Stomach (tissue), 4 donors: ENCODE data around the gene HUNK.

Source experiments
- CTCF ChIP-seq, 7 experiments: fragments of 450-650 bp in 4 of 7; fragments of 200-600 bp in 3 of 7; sonication (generic) in 3 of 7; IDR thresholded peaks; one replicate each; pipeline ENCODE4 v1.5.1; 2016 to 2019; ENCODE audit warnings: antibody characterized with exemption in 7 of 7, control low read depth in 2 of 7, mild to moderate bottlenecking in 1 of 7
- EP300 ChIP-seq: sonication (generic); formaldehyde crosslinking; IDR thresholded peaks from one replicate; pipeline ENCODE4 v1.6.1; 2017; ENCODE audit warnings: antibody characterized with exemption
- POLR2A ChIP-seq, 4 donors: fragments of 450-650 bp; IDR thresholded peaks; one replicate each; pipeline ENCODE4 v1.6.1; 2016; ENCODE audit warnings: antibody characterized with exemption in 4 of 4, control low read depth in 2 of 4, mild to moderate bottlenecking in 1 of 4, moderate library complexity in 1 of 4
- POLR2AphosphoS5 ChIP-seq, 3 donors: sonication (generic); formaldehyde crosslinking; IDR thresholded peaks; one replicate each; pipeline ENCODE4 v1.6.1; 2016; ENCODE audit warnings: antibody characterized with exemption in 3 of 3

GRCh38 chr21:31845151-31845729, 27.6 kb upstream of the HUNK start:
- no peak for TF ChIP-seq POLR2A (IDR thresholded peaks at IDR 0.05)
- TF ChIP-seq CTCF (IDR thresholded peaks at IDR 0.05) = no peak
- TF ChIP-seq POLR2AphosphoS5 (IDR thresholded peaks at IDR 0.05) = no peak
- TF ChIP-seq EP300 = no peak
